Stimulated activated naive CD8-positive, alpha-beta T cell treated with anti-CD3 and anti-CD28 coated beads, Interleukin-15, amount 100 ng/mL, for 72 hours (primary cell): Measurements from ENCODE around the gene RAVER1.

Experiments used
- ATAC-seq: fragments of 150-1000 bp; cut with Tn5 transposase; 2 replicates; pipeline ENCODE4 v1.10.0; 2021; ENCODE audit warnings: mild to moderate bottlenecking, moderate library complexity
- DNase-seq, 2 donors: peaks; one replicate each; pipeline ENCODE4 v3.0.0; 2021 to 2022
- H3K27ac Mint-ChIP-seq, 2 donors: one replicate each; pipeline ENCODE4 v1.8.0; 2022; ENCODE audit warnings: mild to moderate bottlenecking in 2 of 2, mixed read lengths in 2 of 2, moderate library complexity in 2 of 2
- H3K27me3 Mint-ChIP-seq: one replicate; pipeline ENCODE4 v1.8.0; 2022; ENCODE audit warnings: mixed read lengths
- H3K4me1 Mint-ChIP-seq: one replicate; pipeline ENCODE4 v1.8.0; 2022; ENCODE audit warnings: mild to moderate bottlenecking, mixed read lengths
- H3K4me3 Mint-ChIP-seq, 2 donors: one replicate each; pipeline ENCODE4 v1.8.0; 2022; ENCODE audit warnings: mild to moderate bottlenecking in 2 of 2, mixed read lengths in 2 of 2, moderate library complexity in 1 of 2
- H3K9me3 Mint-ChIP-seq, 2 donors: one replicate each; pipeline ENCODE4 v1.8.0; 2022; ENCODE audit warnings: mixed read lengths in 2 of 2

The RAVER1 gene

DNA sequence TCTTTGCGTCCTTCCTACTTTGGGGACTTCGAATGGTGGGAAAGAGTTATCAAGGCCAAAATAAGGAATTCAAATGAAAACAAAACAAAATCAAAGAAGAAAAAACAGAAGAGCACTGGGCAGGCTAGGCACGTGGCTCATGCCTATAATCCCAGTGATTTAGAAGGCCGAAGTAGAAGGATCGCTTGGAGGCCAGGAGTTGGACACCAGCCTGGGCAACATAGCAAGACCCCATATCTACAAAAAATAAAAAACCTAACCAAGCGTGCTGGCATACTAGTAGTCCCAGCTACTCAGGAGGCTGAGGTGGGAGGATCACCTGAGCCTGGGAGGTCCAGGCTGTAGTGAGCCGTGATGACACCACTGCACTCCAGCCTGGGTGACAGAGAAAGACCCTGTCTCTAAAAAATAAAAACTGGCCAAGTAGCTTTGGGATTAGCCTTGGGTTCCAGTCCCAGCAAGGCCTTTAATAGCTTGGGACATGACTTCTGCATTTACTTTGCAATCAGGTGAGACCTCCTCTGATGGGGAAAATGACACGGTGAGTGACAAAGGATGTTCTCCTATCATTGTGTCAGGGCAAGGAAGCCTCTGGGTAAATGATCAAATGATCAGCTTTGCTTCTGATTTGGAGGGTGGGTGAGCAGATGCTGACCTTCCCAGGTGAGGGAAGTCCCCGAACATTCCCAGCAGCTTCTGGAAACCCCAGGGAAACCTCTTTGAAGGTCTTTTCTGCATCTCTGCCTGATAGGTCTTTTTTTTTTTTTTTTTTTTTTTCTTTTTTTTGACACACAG is 55.3 kb downstream of the RAVER1 start:
- H3K27me3 Mint-ChIP-seq = no peaks in the 10 kb centered on the region
- H3K4me3 Mint-ChIP-seq = no peak overlapping the region
- no peak for DNase-seq
- no peak for ATAC-seq
- peaks cover 54% of the 10 kb centered on the region for H3K4me1 Mint-ChIP-seq
- peak overlapping the region in 1 of 2 donors; percentile 27 for H3K27ac Mint-ChIP-seq
- no peaks in the 10 kb centered on the region for H3K9me3 Mint-ChIP-seq

DNA sequence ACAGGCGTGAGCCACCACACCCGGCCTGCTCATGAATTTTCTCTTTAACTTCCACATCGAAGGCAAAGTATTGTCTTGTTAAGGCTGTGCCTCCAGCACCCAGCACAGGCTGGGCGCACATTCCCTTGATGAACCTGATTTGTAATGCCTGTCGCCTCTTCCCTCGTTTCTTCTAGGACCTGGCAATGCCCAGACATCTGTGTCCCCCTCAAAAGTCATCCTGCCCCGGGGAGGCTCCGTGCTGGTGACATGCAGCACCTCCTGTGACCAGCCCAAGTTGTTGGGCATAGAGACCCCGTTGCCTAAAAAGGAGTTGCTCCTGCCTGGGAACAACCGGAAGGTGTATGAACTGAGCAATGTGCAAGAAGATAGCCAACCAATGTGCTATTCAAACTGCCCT is 58.7 kb downstream of the RAVER1 start:
- H3K4me1 Mint-ChIP-seq = peaks cover 82% of the 10 kb centered on the region
- no peaks in the 10 kb centered on the region for H3K9me3 Mint-ChIP-seq
- no peaks in the 10 kb centered on the region for H3K27me3 Mint-ChIP-seq
- ATAC-seq (no peak), DNase-seq (no peak)
- no peak overlapping the region for H3K4me3 Mint-ChIP-seq
- H3K27ac Mint-ChIP-seq = no peak overlapping the region

DNA sequence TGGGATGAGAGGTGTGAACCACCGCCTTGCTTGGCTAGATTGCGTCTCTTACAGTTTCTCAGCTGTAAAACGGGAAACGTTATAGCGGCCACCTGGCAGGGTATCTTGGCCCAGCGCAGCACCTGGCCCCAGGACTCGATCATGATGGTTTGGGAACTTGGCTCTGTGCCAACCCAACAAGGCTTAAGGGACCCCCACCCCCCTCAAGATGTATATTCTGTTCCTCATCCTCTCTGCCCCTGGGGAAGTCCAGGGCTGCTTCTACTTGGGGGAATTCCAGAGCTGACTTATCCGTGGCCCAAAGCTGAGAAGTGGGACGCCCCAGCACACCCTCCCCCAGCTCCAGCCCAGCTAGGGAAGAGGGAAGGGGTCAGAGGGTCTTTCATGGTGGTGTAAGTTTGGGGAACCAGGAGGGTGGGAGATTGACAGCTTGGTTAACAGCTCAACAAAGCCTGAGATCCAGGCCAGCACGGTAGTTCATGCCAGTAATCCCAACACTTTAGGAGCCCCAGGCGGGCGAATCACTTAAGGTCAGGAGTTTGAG is 61.7 kb downstream of the RAVER1 start:
- no peak for ATAC-seq
- Mint-ChIP-seq H3K9me3 (no peaks in the 10 kb centered on the region), H3K4me1 (peaks cover 61% of the 10 kb centered on the region), H3K27me3 (no peaks in the 10 kb centered on the region), H3K4me3 (peak overlapping the region; percentile 87 to 91), H3K27ac (peak overlapping the region; percentile 95 to 98)
- peak; percentile 30 to 54 for DNase-seq

DNA sequence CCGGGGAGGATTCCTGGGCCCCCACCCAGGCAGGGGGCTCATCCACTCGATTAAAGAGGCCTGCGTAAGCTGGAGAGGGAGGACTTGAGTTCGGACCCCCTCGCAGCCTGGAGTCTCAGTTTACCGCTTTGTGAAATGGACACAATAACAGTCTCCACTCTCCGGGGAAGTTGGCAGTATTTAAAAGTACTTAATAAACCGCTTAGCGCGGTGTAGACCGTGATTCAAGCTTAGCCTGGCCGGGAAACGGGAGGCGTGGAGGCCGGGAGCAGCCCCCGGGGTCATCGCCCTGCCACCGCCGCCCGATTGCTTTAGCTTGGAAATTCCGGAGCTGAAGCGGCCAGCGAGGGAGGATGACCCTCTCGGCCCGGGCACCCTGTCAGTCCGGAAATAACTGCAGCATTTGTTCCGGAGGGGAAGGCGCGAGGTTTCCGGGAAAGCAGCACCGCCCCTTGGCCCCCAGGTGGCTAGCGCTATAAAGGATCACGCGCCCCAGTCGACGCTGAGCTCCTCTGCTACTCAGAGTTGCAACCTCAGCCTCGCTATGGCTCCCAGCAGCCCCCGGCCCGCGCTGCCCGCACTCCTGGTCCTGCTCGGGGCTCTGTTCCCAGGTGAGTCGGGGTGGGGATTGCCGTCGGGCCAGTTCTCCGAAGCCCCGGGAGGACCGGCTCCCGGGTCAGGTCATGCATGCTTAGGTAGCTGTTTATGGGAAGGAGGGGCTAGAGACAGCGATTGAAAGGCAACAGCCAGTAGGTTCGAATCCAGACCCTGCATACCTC is 62.5 kb downstream of the RAVER1 start, which contains the start of gene ICAM1:
Gene ICAM1, plus strand, starts transcription at position 505 of the 779 bp plus-strand sequence. Its CDS starts 40 bp downstream, at position 545.
- H3K4me3 Mint-ChIP-seq = peak within 1 kb of the TSS; percentile 87 to 91
- no peaks in the 10 kb centered on the region for H3K9me3 Mint-ChIP-seq
- DNase-seq = peak; percentile 79 to 86
- H3K27ac Mint-ChIP-seq = peak within 1 kb of the TSS; percentile 95 to 98
- ATAC-seq = peak; percentile 73
- H3K4me1 Mint-ChIP-seq = peaks cover 58% of the 10 kb centered on the region
- H3K27me3 Mint-ChIP-seq = no peaks in the 10 kb centered on the region

DNA sequence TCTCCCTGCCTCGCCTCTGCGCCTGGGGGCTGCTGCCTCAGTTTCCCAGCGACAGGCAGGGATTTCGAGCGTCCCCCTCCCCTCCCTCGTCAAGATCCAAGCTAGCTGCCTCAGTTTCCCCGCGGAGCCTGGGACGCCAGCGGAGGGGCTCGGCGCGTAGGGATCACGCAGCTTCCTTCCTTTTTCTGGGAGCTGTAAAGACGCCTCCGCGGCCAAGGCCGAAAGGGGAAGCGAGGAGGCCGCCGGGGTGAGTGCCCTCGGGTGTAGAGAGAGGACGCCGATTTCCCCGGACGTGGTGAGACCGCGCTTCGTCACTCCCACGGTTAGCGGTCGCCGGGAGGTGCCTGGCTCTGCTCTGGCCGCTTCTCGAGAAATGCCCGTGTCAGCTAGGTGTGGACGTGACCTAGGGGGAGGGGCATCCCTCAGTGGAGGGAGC is 63.1 kb downstream of the RAVER1 start:
- Mint-ChIP-seq H3K4me3 (peak overlapping the region; percentile 87 to 91), H3K27ac (peak overlapping the region; percentile 95 to 98), H3K9me3 (no peaks in the 10 kb centered on the region), H3K4me1 (peaks cover 57% of the 10 kb centered on the region), H3K27me3 (no peaks in the 10 kb centered on the region)
- ATAC-seq (peak; percentile 85), DNase-seq (peak; percentile 76 to 88)

DNA sequence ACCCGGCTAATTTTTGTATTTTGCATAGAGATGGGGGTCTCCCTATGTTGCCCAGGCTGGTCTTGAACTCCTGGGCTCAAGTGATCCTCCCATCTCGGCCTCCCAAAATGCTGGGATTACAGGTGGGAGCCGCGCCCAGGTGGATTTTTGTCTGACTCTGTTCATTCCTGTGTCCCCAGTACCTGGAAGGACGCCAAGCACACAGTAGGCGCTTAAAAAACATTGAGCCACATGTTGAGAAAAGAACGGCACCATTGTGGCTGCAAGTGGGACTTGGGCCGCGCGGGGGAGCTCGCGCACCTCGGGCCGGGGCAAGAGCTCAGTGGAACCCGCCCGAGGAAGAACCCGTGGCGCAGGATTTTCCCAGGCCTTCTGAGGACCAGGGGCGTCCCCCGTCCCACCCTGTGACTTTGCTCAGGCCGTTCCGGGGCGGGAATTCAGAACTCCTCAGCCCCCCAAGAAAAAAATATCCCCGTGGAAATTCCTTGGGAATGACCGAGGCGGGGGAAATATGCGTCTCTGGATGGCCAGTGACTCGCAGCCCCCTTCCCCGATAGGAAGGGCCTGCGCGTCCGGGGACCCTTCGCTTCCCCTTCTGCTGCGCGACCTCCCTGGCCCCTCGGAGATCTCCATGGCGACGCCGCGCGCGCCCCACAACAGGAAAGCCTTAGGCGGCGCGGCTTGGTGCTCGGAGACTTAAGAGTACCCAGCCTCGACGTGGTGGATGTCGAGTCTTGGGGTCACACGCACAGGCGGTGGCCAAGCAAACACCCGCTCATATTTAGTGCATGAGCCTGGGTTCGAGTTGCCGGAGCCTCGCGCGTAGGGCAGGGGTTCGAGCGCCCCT is 63.8 kb downstream of the RAVER1 start:
- Mint-ChIP-seq H3K4me3 (peak overlapping the region; percentile 87 to 91), H3K27me3 (no peaks in the 10 kb centered on the region), H3K4me1 (peaks cover 51% of the 10 kb centered on the region), H3K27ac (peak overlapping the region; percentile 95 to 98), H3K9me3 (no peaks in the 10 kb centered on the region)
- peak; percentile 88 to 90 for DNase-seq
- ATAC-seq = peak; percentile 85

DNA sequence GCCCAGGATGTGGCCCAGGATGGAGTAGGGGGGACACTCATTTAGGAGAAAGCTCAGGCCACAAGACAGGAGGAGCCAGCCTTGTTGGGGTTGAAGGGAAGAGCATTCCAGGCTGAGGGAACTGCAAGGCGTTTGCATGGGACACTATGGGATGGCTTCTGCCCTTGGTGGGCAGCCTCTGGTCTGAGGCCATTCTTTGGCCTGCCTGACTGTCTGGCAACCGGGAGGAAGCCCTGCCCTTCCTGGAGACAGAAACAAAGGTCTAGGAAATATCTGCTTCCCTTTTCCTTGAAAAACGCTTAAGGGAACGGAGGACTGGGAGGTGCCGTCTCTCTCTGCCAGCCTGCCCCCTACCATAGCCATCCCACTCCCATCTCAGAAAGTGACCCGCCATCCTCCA is 65.3 kb downstream of the RAVER1 start:
- Mint-ChIP-seq H3K27me3 (no peaks in the 10 kb centered on the region), H3K27ac (peak overlapping the region in 1 of 2 donors; percentile 40), H3K4me1 (peaks cover 41% of the 10 kb centered on the region), H3K4me3 (no peak overlapping the region), H3K9me3 (no peaks in the 10 kb centered on the region)
- DNase-seq (no peak), ATAC-seq (no peak)

DNA sequence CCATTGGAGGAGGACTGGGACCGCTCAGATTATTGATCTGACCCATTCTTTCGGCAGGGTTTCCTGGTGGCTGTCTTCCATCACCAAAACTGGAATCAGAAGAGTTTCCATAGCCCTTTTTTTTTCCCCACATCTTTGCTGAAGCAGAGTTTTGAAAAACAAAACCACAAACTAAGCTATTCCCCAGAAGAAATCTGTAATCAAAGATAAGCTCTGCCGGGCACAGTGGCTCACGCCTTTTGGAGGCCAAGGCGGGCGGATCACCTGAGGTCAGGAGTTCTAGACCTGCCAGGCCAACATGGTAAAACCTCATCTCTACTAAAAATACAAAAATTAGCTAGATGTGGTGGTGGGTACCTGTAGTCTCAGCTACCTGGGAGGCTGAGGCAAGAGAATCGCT is 66.6 kb downstream of the RAVER1 start:
- H3K4me1 Mint-ChIP-seq = peaks cover 29% of the 10 kb centered on the region
- H3K27me3 Mint-ChIP-seq = no peaks in the 10 kb centered on the region
- no peaks in the 10 kb centered on the region for H3K9me3 Mint-ChIP-seq
- DNase-seq = no peak
- H3K27ac Mint-ChIP-seq = no peak overlapping the region
- no peak overlapping the region for H3K4me3 Mint-ChIP-seq
- no peak for ATAC-seq
